ENCODE measurements around the gene TMEM245. TPM values are rescaled to one million over a fixed set of nuclear protein-coding genes. Genes with fewer than 3 reads are reported as not detected.

Gene TMEM245
- total and polyA plus RNA-seq, 10 of the 15 experiments (the other 5 are each of a cell fraction or from before 2014, with no cell fraction given), result 7.4 to 36.1 (median 19.0) TPM

DNA sequence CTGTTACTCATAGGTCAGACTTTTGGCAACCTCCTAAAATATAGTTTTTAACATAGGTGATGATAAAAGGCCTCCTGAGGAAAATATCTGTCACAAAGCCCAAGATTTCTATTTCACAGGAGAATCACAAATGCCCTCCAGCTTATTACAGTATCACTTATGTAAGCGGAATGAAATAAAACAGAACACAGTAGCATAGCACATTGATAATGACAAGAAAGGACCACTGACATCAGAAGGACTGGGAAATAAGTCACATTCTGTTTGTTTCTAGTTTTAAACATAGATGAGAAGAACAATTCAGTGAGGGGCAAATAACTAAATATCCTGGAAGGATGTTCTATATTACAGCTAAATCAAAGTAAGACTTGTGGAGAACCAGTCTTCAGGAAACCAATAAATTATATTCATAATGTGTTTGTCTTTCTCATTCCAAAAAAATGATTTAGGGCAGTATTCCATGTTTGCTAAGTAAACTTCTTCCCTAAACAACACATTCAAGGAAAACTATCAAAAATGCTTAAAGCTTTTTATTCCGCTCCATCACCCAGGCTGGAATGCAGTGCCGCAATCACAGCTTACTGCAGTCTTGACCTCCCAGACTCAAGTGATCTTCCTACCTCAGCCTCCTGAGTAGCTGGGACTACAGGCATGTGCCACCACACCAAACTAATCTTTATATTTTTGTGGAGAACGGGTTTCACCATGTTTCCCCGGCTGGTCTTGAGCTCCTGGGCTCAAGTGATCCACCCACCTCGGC, 85.6 kb downstream of the TMEM245 start (continued):
- TF ChIP-seq, protein P1, sequence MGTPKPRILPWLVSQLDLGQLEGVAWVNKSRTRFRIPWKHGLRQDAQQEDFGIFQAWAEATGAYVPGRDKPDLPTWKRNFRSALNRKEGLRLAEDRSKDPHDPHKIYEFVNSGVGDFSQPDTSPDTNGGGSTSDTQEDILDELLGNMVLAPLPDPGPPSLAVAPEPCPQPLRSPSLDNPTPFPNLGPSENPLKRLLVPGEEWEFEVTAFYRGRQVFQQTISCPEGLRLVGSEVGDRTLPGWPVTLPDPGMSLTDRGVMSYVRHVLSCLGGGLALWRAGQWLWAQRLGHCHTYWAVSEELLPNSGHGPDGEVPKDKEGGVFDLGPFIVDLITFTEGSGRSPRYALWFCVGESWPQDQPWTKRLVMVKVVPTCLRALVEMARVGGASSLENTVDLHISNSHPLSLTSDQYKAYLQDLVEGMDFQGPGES (IDR thresholded peaks at IDR 0.05), result no peak
- TF ChIP-seq NBN (IDR thresholded peaks at IDR 0.05) (no peak), STAT1 (conservative IDR thresholded peaks at IDR 0.05) (no peak), MEF2B (IDR thresholded peaks at IDR 0.05; ENCODE audit: partially characterized antibody, poor library complexity, severe bottlenecking) (no peak), BACH1 (IDR thresholded peaks at IDR 0.05; ENCODE audit: borderline replicate concordance) (no peak)

DNA sequence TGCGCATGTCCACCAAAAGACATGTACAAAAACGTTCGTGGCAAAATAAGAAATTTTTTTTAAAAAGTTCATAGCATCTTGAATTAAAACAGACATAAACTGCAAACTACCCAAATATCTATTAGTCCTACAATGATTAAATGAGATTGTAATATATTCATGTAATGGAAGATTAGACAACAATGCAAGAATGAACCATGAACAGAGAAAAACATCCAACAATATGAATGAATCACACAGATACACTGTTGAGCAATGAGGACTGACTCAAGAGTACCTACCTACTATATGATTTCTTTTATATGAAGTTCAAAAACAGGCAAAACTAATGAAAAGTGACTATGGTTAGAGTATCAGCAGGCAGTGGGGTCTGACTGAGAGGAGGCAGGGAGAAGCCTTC, 88.5 kb downstream of the TMEM245 start:
- H3K27me3 ChIP-seq (replicated peaks in 1 of 2; ENCODE audit: control insufficient read depth in 2 of 2, insufficient read depth in 2 of 2, low read length in 1 of 2), result no peaks in the 10 kb centered on the region
- BruUV-seq (replicated peaks), result no TSS peak
- no peak overlapping the region for H3K9ac ChIP-seq (ENCODE audit: control insufficient read depth, insufficient read depth, low read length)
- H4K20me1 ChIP-seq (ENCODE audit: control insufficient read depth, insufficient read depth), result no peaks in the 10 kb centered on the region
- intact Hi-C loops (cut with micrococcal nuclease; ENCODE audit: unreplicated experiment), result no loop called here
- H3K79me2 ChIP-seq (ENCODE audit: control insufficient read depth, insufficient read depth, low read length), result no peaks in the 10 kb centered on the region
- RAD21 ChIA-PET (ENCODE audit: unreplicated experiment), result no interaction called here
- no peak for FAIRE-seq
- POLR2A ChIA-PET, result no interaction called here
- DNase-seq (ENCODE audit: low read depth, low spot score), result no peak
- 99% methylated on average over 3 of the region's 3 CpGs for WGBS (ENCODE audit: insufficient coverage, insufficient replicate concordance, low lambda C conversion rate, missing lambda C conversion rate)
- peaks cover 0 to 10% of the 10 kb centered on the region in 2 experiments; a peak in 3 of 4 replicates for H3K36me3 ChIP-seq (ENCODE audit: control insufficient read depth in 2 of 2, insufficient read depth in 2 of 2, low read length in 1 of 2)
- no peak overlapping the region for H3K4me2 ChIP-seq (ENCODE audit: control insufficient read depth, insufficient read depth)
- SMC1A ChIA-PET (ENCODE audit: uncharacterized antibody, unreplicated experiment), result no interaction called here
- H3K27ac ChIP-seq (ENCODE audit: control insufficient read depth, insufficient read depth), result no peak overlapping the region
- CTCF ChIA-PET, result no interaction called here
- ATAC-seq, result no peak
- H3K9me3 ChIP-seq (replicated peaks; ENCODE audit: control insufficient read depth, insufficient read depth, low read length), result no peaks in the 10 kb centered on the region
- H2AFZ ChIP-seq (ENCODE audit: control insufficient read depth, low read depth, low read length), result no peak overlapping the region
- H3K4me3 ChIP-seq, result no peak overlapping the region
- in situ Hi-C loops (cut with MboI), result no loop called here
- no peaks in the 10 kb centered on the region for H3K4me1 ChIP-seq (ENCODE audit: control insufficient read depth, insufficient read depth, low read length)
- TF ChIP-seq, protein P2, sequence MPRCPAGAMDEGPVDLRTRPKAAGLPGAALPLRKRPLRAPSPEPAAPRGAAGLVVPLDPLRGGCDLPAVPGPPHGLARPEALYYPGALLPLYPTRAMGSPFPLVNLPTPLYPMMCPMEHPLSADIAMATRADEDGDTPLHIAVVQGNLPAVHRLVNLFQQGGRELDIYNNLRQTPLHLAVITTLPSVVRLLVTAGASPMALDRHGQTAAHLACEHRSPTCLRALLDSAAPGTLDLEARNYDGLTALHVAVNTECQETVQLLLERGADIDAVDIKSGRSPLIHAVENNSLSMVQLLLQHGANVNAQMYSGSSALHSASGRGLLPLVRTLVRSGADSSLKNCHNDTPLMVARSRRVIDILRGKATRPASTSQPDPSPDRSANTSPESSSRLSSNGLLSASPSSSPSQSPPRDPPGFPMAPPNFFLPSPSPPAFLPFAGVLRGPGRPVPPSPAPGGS (IDR thresholded peaks at IDR 0.05; ENCODE audit: borderline replicate concordance, insufficient read depth, low read depth, low read length, poor library complexity, severe bottlenecking), result no peak
- TF ChIP-seq, protein P3, sequence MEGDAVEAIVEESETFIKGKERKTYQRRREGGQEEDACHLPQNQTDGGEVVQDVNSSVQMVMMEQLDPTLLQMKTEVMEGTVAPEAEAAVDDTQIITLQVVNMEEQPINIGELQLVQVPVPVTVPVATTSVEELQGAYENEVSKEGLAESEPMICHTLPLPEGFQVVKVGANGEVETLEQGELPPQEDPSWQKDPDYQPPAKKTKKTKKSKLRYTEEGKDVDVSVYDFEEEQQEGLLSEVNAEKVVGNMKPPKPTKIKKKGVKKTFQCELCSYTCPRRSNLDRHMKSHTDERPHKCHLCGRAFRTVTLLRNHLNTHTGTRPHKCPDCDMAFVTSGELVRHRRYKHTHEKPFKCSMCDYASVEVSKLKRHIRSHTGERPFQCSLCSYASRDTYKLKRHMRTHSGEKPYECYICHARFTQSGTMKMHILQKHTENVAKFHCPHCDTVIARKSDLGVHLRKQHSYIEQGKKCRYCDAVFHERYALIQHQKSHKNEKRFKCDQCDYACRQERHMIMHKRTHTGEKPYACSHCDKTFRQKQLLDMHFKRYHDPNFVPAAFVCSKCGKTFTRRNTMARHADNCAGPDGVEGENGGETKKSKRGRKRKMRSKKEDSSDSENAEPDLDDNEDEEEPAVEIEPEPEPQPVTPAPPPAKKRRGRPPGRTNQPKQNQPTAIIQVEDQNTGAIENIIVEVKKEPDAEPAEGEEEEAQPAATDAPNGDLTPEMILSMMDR (IDR thresholded peaks at IDR 0.05 in 2 of 3, conservative IDR thresholded peaks at IDR 0.05 in 1 of 3; ENCODE audit: control insufficient read depth in 2 of 3, extremely low read depth in 1 of 3, insufficient read depth in 1 of 3, low read depth in 3 of 3, low read length in 3 of 3), result no peak
- TF ChIP-seq RCOR1 (conservative IDR thresholded peaks at IDR 0.05; ENCODE audit: low read depth, low read length) (no peak), ZNF217 (IDR thresholded peaks at IDR 0.05) (no peak), PAX8 (IDR thresholded peaks at IDR 0.05) (no peak), CEBPB (IDR thresholded peaks at IDR 0.05; ENCODE audit: borderline replicate concordance in 1 of 2, low read depth in 2 of 2, low read length in 2 of 2) (no peak)
- TF ChIP-seq, protein P4, sequence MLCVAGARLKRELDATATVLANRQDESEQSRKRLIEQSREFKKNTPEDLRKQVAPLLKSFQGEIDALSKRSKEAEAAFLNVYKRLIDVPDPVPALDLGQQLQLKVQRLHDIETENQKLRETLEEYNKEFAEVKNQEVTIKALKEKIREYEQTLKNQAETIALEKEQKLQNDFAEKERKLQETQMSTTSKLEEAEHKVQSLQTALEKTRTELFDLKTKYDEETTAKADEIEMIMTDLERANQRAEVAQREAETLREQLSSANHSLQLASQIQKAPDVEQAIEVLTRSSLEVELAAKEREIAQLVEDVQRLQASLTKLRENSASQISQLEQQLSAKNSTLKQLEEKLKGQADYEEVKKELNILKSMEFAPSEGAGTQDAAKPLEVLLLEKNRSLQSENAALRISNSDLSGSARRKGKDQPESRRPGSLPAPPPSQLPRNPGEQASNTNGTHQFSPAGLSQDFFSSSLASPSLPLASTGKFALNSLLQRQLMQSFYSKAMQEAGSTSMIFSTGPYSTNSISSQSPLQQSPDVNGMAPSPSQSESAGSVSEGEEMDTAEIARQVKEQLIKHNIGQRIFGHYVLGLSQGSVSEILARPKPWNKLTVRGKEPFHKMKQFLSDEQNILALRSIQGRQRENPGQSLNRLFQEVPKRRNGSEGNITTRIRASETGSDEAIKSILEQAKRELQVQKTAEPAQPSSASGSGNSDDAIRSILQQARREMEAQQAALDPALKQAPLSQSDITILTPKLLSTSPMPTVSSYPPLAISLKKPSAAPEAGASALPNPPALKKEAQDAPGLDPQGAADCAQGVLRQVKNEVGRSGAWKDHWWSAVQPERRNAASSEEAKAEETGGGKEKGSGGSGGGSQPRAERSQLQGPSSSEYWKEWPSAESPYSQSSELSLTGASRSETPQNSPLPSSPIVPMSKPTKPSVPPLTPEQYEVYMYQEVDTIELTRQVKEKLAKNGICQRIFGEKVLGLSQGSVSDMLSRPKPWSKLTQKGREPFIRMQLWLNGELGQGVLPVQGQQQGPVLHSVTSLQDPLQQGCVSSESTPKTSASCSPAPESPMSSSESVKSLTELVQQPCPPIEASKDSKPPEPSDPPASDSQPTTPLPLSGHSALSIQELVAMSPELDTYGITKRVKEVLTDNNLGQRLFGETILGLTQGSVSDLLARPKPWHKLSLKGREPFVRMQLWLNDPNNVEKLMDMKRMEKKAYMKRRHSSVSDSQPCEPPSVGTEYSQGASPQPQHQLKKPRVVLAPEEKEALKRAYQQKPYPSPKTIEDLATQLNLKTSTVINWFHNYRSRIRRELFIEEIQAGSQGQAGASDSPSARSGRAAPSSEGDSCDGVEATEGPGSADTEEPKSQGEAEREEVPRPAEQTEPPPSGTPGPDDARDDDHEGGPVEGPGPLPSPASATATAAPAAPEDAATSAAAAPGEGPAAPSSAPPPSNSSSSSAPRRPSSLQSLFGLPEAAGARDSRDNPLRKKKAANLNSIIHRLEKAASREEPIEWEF (IDR thresholded peaks at IDR 0.05; ENCODE audit: insufficient replicate concordance, low read depth, low read length), result no peak
